Gastrocnemius medialis (tissue), 4 donors: Measurements from ENCODE around the gene EIF2AK2. TPM values are rescaled to one million over a fixed set of nuclear protein-coding genes. Genes with fewer than 3 reads are reported as not detected.

Experiments used
- ATAC-seq, 2 donors: fragments of 150-250 bp; one replicate each; pipeline ENCODE4 v1.9.1; 2016
- DNase-seq, 2 donors: peaks; one replicate each; pipeline ENCODE4 v3.0.0-alpha.2; 2019
- H3K27ac ChIP-seq, 4 donors: fragments of 200-600 bp; sonication (generic); 1 replicate in 1 of 4; 2 replicates in 3 of 4; pipeline ENCODE4 v1.5.1; 2016 to 2018; ENCODE audit warnings: mild to moderate bottlenecking in 2 of 4, moderate library complexity in 1 of 4
- H3K27me3 ChIP-seq, 3 donors: fragments of 200-600 bp; sonication (generic) in 2 of 3; 1 replicate in 1 of 3; 2 replicates in 2 of 3; pipeline versions ENCODE4 v1.5.1 to v1.6.0; 2016 to 2019; ENCODE audit warnings: mild to moderate bottlenecking in 1 of 3, moderate library complexity in 1 of 3
- H3K36me3 ChIP-seq, 2 donors: fragments of 200-600 bp; sonication (generic) in 1 of 2; one replicate each; pipeline ENCODE4 v1.5.1; 2017 to 2018
- H3K4me1 ChIP-seq, 2 donors: fragments of 200-600 bp; sonication (generic) in 1 of 2; one replicate each; pipeline ENCODE4 v1.5.1; 2016 to 2017; ENCODE audit warnings: mild to moderate bottlenecking in 2 of 2
- H3K4me3 ChIP-seq, 4 donors: fragments of 200-600 bp; sonication (generic) in 3 of 4; 1 replicate in 1 of 4; 2 replicates in 3 of 4; pipeline ENCODE4 v1.5.1; 2016 to 2019; ENCODE audit warnings: mild to moderate bottlenecking in 2 of 4
- H3K9me3 ChIP-seq, 3 donors: fragments of 200-600 bp; sonication (generic) in 2 of 3; 1 replicate in 1 of 3; 2 replicates in 2 of 3; pipeline ENCODE4 v1.5.1; 2016 to 2019
- CTCF ChIP-seq, 5 experiments: fragments of 450-650 bp in 3 of 5; fragments of 200-600 bp in 2 of 5; sonication (generic) in 2 of 5; IDR thresholded peaks in 4 of 5; conservative IDR thresholded peaks in 1 of 5; 1 replicate in 4 of 5; 2 replicates in 1 of 5; pipeline ENCODE4 v1.5.1; 2016 to 2019; ENCODE audit warnings: antibody characterized with exemption in 5 of 5, mild to moderate bottlenecking in 3 of 5, moderate library complexity in 3 of 5
- POLR2A ChIP-seq, 2 donors: fragments of 450-650 bp; IDR thresholded peaks; one replicate each; pipeline ENCODE4 v1.6.1; 2017; ENCODE audit warnings: antibody characterized with exemption in 2 of 2, mild to moderate bottlenecking in 2 of 2, moderate library complexity in 2 of 2
- in situ Hi-C, 4 donors: fragments of 200-750 bp; cut with MboI; loops; one replicate each; pipeline versions ENCODE4 v1.15.0 to v1.8.0; 2017; ENCODE audit warnings: low sequenced_read_pairs in 4 of 4
- intact Hi-C: fragments of 100-400 bp; cut with DNase I; formaldehyde crosslinking; loops from one replicate; pipeline ENCODE4 v1.15.1; 2023; ENCODE audit warnings: low total_unique reads
- total RNA-seq, 4 donors: library from RNA; depleted of rRNA; stranded (reverse); fragments of >200 nt; gene quantifications; one replicate each; pipeline versions ENCODE4 v1.1.0 to v1.2.3, GENCODE V29; 2016

The EIF2AK2 gene
- total RNA-seq, 4 donors from 2014 or later: 3.9 to 11.0 (median 6.9) TPM

- Histone ChIP-seq H3K4me3 (no peak overlapping the region), H3K36me3 (peaks cover 0 to 28% of the 10 kb centered on the region in 2 donors), H3K27me3 (no peaks in the 10 kb centered on the region), H3K4me1 (no peaks in the 10 kb centered on the region), H3K27ac (no peak overlapping the region), H3K9me3 (no peaks in the 10 kb centered on the region)
- in situ Hi-C loops: no loop called here
- intact Hi-C loops: no loop called here
- ATAC-seq (no peak), DNase-seq (no peak)
- TF ChIP-seq CTCF (IDR thresholded peaks at IDR 0.05 in 4 of 5, conservative IDR thresholded peaks at IDR 0.05 in 1 of 5) (no peak), POLR2A (IDR thresholded peaks at IDR 0.05) (no peak)
These were observed 37.6 kb downstream of the EIF2AK2 start for GRCh38 chr2:37119157-37119556.

- in situ Hi-C loops: no loop called here
- H3K36me3 ChIP-seq: peaks cover 0 to 20% of the 10 kb centered on the region in 2 donors
These were observed 39.2 kb downstream of the EIF2AK2 start for GRCh38 chr2:37117566-37117965.

GRCh38 chr2:37111958-37112357 lies 44.8 kb downstream of the EIF2AK2 start:
- intact Hi-C loops: no loop called here
- ATAC-seq: no peak
- Histone ChIP-seq H3K36me3 (peaks cover 2 to 38% of the 10 kb centered on the region in 2 donors), H3K4me1 (no peaks in the 10 kb centered on the region), H3K27me3 (no peaks in the 10 kb centered on the region), H3K27ac (no peak overlapping the region), H3K9me3 (no peaks in the 10 kb centered on the region), H3K4me3 (no peak overlapping the region)
- TF ChIP-seq POLR2A (IDR thresholded peaks at IDR 0.05) (no peak), CTCF (IDR thresholded peaks at IDR 0.05 in 4 of 5, conservative IDR thresholded peaks at IDR 0.05 in 1 of 5) (no peak)
- no peak for DNase-seq
- in situ Hi-C loops: no loop called here

More at GRCh38 chr2:37117566-37117965, 39.2 kb downstream of the EIF2AK2 start:
- no peak overlapping the region for H3K4me3 ChIP-seq
- ATAC-seq (no peak), DNase-seq (no peak)
- intact Hi-C loops: no loop called here
- no peaks in the 10 kb centered on the region for H3K9me3 ChIP-seq
- no peaks in the 10 kb centered on the region for H3K4me1 ChIP-seq
- no peak overlapping the region for H3K27ac ChIP-seq
- TF ChIP-seq POLR2A (IDR thresholded peaks at IDR 0.05): no peak
- no peak for TF ChIP-seq CTCF (IDR thresholded peaks at IDR 0.05 in 4 of 5, conservative IDR thresholded peaks at IDR 0.05 in 1 of 5)
- no peaks in the 10 kb centered on the region for H3K27me3 ChIP-seq

- in situ Hi-C loops: no loop called here
- Histone ChIP-seq H3K9me3 (no peaks in the 10 kb centered on the region), H3K27me3 (no peaks in the 10 kb centered on the region), H3K4me1 (no peaks in the 10 kb centered on the region), H3K27ac (no peak overlapping the region), H3K36me3 (peaks cover 2 to 41% of the 10 kb centered on the region in 2 donors), H3K4me3 (no peak overlapping the region)
- DNase-seq (no peak), ATAC-seq (no peak)
- TF ChIP-seq POLR2A (IDR thresholded peaks at IDR 0.05): no peak
- no peak for TF ChIP-seq CTCF (IDR thresholded peaks at IDR 0.05 in 4 of 5, conservative IDR thresholded peaks at IDR 0.05 in 1 of 5)
- intact Hi-C loops: no loop called here
These were observed 46.2 kb downstream of the EIF2AK2 start for GRCh38 chr2:37110306-37111212.
